HG03558 (cell line): ENCODE data around the gene PDE4D.
"Not testable (repeated sequence)": the region's sequence is repeated elsewhere in the genome, so short reads cannot be mapped to it uniquely, and the experiment has no call there.

Source experiments
- ATAC-seq: cut with Tn5 transposase; IDR thresholded peaks from one replicate; pipeline ENCODE4 v1.9.1; 2021; ENCODE audit warnings: moderate number of reproducible peaks; ENCODE audit not compliant: unreplicated experiment; ENCODE audit errors: extremely low read depth

PDE4D gene

DNA sequence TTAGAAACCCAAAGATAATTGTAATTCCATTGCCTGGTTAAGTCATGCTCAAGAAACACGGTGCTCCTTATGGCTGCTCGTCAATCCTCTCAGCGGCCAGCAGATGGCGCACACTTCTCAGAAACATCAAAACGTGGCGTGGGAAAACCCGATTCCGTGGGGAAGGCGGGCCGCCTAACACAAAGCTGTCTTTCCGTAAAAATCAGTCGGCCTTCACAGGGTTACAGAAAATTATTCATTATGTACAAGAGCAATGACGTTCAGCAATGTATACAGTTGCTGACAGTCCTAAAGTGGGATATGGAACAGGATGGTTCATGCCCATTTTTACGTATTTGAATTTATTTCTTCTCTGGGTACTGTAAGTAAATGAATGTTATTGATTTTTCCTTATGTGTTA lies 83.5 kb downstream of the PDE4D start:
- peak; percentile 44 for ATAC-seq

DNA sequence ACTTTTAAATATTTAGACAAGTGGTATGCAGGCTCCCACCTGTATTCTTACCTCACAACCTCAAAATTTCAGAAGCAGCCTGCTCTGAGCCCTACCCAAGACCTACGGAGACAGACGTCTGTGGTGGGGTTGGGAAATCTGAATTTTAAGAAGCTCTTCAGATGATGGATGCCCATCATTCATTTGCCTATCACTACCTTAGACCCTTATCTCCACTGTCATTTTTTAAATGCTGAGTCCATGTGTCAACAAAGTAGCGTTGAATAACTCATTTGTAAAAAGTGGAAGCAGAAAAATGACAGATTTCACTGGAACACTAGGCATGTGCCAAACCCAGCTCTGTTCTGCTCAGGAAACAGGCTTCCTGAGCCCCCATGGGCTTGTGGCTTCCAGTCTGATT lies 85.7 kb downstream of the PDE4D start:
- ATAC-seq, result no peak

DNA sequence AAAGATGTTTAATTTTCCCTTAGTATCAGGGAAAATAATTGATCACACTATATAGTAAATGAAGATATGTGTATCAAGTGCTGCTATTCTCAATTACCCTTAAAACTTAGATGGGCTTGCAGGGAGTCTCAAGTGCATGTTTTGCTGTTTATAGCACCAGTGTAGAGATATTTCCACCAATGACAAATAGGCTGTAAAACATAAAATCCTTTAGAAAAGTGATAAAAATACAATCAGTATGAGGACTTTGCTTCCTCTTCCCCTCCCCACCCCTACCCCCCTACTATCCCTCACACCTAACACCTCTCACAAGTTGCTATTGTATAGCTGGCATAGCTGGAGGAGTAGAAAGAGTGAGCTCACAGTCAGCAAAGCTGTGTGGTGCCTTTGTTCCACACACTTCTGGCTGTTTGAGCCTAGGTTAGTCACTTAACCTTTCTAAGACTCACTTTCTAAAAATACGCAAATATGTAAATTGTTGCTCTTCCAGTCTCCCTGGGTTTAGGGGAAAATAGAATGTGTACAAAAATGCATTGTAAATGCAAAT lies 93.1 kb downstream of the PDE4D start:
- no peak for ATAC-seq

DNA sequence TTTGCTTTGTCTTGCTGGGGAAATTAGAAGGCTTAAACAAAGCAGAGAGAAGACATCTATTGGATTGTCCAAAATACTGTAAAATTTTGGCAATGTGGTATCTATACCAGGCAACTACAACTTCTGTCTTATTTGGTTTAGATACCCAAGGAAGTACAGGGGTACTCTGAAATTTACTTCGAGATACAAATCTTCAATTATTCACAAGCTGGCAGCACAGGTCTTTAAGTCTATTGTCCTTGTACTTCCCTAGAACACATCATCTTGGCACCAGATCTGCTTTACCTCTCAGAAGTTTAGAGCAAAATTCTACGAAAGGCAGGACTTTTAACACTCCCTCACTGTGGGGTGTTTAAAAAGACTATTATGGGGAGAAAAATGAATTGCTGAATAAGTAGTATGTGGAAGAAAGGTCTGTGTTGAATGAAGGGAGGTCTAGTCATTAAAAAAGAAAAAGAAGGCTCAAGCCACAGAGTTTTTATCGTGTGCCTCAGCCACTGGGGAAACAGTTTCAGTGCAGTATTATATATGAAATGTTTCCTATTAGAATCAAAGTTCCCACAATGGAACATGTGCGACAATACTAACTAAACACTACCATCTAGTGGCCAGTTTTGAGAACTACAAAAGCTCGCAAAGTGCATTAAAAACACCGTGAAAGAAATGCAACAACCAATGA lies 93.7 kb downstream of the PDE4D start:
- peak; percentile 40 for ATAC-seq

DNA sequence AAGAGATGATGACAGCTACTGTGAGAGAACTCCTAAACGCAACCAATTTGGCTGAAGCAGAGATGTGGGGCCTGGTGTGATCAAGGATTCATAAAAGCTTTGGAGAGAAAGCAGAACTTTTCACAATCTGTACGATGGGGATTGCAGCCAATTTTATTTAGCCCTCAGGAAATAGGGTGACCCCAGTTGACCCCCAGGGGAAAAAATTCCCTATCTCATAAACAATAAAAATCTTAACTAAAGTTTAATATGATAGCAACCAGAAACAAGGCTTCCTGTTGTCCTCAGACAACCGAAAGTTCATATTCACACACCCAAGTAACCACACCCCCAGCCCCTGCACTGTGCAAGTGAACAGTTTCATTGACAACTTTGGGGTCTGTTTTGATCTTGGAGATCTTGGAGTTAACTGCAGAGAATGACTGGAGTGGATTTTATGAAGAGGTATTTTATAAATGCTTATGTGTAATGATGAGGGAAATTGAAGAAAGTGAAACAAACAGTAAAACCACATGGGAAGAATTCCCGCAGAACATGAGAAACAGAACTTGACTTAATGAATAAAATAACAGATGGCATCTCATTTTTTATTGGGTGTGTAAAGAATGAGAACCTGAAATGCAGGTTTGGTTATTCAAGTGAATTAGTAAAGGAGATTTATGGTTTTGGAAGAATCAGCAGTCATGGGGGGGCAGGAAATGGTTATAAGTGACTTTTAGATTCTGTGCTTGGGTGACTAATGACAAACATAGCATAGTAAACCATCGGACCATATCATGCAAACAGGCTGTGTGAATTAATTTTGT lies 94.5 kb downstream of the PDE4D start:
- no peak for ATAC-seq

DNA sequence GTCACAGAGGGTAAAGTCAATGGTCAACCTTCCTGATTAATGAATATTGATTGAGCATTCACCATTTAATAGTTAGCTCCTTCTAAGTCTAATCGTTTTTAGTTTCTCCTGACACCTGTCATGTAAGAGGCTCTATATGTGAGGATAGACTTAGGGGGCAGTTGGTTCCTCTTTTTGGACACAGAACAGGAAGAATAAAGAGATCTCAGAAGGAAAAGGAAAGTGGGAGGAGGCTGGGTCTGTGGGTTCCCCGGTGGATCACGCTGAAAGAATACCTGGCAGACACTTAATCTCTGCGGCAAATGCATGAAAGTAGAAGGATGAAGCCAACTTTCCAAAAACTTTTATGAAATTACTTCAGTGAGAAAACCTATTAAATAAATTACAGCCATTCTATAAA lies 98.4 kb downstream of the PDE4D start:
- no peak for ATAC-seq

DNA sequence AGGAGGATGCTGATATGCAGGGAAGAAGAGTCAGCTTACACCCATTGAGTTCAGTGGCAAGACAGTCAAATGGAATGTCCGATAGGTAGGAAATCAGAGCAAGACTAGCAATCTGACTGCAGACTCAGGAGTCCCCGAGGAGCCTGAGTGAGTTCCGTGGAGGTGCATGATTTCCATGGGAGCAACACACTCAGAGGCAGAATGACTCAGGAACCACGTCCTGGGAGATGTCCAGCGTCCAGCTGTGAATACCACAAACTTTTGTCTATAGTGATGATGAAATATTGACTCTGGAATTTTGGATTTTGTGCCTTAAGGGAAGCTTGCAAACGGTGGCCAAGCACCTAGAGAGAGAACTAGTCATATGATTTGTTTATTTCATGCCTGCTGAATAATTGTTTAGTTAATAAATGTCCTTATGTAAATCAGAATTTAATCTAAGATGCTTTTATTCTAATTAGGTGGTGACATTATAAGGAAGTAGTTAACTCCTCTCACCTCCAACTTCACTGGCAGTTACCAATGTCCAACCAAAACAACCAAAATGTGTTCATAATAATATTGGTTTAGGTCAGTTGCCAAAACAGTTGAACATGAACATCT lies 100.4 kb downstream of the PDE4D start:
- no peak for ATAC-seq

DNA sequence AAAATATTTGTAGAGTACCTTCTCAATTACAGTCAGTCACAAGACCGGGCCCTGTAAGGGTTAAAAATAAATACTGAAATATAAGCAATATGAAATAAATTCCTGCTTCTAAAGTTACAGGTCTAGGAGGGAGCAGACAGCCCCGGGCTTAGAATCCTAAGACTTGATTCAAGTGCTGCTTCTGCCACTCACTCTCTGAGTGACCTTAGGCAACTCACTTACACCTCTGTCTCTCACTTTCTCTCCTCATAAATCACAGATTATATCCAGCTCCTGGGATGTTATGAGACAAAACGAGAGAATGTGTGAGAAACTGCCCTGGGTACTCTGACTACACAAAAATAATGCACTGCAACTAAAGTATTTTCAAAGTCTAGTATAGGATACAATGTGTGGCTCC lies 101.9 kb downstream of the PDE4D start:
- no peak for ATAC-seq

DNA sequence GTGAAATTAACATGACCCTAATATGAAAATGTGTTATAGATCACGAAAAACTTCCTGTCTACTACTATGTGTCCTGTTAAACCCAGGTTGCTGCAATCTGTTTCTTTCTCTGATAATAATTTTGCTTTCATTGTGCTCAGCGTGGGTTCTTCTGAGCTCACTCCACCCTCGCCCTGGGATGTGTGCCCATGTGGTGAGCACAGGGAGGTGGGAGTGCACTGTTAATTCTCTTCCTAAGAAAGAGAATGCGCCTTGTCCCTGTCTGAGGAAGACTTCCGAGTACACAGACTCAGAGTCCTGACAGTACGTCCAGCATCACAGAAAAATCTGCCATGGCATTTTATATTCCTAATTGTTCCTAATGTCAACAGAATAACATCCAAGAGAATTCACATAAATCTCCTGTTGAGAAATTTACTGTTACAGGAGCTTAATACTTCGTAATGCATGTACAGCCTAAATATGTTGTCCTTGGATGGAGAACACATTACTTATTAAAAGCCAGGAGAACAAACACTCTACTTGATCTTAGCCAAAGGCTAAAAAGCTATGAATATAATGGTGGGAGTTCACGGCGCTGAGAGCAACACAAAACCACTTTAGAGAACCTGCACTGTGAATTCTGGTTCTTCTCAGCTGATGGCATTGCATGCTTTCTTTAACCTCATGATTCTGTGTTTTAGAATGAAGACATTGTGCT lies 102.6 kb downstream of the PDE4D start:
- ATAC-seq, result no peak

DNA sequence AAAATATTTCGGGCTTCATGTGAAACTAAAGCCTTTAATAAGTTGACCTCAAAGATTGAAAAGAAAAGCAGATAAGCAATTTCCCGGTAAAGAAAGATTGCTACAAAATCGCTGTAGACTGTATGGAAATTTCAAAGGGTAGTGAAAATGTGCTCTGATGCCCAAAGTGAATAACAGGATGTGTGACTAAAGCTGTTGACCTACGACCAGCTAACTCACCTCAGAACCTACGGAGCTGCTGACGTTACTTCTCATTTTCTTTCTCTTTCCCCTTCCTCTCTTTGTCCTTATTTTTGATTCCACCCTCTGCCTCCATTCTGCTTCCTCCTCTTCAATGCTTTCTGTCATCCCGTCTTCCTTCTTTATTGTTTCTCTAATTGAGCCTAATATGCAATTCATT lies 103.2 kb downstream of the PDE4D start:
- no peak for ATAC-seq

DNA sequence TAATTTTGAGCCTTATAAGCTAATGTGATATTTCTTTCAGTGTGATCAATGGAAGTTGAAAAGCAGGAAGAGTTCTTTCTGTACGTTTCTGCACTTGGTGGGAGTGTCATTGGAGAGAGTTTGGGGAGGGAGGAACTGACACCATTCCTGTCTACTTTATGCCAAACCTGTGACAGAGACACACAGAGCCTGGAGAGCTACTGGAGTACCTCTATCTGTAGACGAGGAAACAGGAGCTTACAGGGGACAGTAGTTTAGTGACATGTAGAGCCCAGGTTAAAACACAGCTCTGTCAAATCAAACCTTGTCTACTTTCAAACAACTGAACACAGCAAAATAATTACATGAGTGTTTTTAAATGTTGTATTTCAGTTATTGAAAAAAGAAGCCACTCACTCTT lies 103.6 kb downstream of the PDE4D start:
- ATAC-seq, result no peak

DNA sequence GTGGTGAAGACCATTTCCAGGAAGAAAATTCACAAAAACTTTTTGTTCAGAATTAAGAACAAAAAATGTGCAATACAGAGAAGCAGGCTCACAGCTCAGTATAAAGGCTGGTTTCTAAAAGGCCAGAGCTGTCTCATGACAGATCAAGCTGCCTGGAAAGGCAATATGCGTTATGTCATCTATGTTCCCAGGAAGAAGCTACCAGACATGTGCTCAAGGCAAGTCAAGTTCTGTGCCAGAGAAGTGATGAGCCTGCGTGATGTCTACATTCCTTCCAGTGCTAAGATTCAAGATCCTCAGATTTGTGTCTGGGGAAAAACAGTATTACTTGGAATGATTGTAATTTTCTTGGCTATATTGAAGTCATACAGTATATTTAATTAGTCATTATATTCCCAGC lies 104.3 kb downstream of the PDE4D start:
- no peak for ATAC-seq

DNA sequence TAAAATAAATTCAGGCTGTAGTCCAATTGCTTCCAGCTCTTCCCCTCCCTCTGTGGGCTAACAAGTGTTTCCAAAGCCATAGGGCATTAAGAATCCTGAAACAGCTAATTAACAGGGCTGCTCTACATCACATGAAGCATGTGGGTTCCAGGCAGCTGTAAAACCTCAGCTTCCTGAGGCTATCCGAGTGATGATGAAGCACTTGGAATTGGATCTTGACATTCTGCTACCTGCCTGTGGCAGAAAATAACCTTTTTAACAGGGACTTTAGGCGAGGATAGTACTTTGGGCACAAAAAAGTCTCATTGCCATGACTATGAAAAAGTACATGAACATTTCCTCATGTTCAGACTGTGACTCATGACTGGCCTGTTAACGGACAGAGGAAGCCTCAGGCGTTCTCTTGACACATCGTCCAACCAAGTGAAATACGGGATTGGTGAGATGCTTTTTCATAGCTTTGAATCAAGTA lies 107.2 kb downstream of the PDE4D start:
- no peak for ATAC-seq

DNA sequence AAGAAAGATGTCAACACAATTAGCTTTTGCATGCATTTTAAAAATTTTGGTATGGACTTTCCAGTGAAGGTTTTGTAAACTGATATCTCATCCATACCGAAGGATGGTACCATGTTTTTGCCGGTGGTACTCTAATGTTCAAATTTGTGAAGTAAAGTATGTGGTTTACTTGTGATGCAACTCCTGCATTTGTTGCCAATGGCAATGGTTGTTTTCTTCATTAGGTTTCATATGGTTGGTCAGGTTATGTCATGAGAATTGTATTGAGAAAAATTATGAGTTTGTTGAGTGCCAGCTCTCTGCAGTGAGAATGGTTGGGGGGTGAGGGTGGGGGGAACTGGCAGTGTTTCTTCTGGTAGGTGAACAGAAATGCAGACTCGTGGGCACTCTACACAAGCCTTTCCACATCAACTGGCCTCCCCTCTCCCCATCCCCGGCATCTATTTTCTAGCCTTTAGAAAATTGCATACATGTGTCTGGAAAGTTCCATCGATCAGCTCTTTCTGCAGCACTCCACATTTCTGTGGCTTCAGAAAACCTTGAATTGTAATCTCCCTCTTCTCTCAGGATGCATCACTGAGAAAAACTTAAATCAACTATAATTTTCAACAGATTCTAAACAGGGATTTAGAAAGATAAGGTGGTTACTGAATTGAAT lies 107.7 kb downstream of the PDE4D start:
- ATAC-seq, result no peak

DNA sequence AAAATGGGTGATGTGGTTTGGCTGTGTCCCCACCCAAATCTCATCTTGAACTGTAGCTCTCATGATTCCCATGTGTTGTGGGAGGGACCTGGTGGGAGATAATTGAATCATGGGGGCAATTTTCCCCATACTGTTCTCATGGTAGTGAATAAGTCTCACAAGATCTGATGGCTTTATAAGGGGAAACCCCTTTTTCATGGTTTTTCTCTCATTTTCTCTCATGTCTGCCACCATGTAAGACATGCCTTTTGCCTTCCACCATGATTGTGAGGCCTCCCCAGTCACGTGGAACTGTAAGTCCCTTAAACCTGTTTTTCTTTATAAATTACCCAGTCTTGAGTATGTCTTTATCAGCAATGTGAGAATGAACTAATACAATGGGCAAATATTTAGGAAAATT lies 108.8 kb downstream of the PDE4D start:
- ATAC-seq, result not testable (repeated sequence)

DNA sequence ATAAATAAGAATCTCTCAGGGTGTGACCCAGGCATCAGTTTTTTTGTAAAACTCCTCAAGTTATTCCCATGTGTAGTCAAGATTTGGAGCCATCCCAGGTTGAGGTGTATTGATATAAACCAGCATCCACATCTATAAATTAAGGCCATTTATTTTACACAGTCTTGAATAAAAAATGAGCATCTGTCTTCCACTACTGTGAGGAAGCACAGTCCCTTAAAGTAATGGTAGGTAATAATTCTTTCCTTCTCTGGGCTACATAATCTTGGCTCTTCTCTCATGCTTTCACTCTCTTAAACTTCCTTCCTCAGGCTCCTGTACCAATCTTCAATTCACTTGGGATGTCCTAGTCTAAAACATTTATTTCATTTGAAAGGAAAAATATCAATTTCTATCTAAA lies 110.3 kb downstream of the PDE4D start:
- ATAC-seq, result no peak

DNA sequence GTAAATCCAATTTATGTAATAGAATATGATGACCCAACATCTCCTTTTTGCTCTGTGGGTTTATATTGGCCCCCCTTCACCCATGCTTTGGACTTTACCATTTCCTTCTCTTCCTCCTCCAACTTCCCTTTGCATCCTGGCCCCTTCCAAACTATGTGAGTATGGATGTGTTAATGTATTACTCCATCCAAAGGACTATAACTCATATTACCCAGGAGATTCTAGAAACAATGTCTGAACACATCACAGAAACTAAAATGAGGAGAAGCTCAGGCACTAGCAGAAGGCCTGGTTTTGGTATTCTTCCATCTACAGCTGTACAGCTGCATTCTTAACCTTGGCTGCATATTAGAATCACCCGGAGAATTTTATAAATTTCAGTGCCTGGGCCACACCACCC lies 110.7 kb downstream of the PDE4D start:
- no peak for ATAC-seq

DNA sequence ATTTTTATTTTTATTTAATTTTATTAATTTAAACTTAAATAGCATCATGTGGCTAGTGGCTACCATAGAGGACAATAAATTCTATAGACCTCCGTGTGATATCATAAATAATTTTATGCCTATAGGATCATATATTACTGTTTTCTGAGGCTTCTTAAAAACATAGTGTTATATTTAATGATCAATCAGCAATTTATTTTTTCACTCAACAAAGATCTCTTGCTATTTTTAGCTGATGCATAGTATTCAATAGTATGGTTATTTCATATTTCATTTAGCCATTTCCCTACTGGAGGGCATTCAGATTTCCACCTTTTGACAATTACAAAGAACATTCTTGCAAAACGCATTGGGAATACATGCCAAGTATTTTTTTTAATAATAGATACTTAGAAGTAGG lies 114.1 kb downstream of the PDE4D start:
- no peak for ATAC-seq

DNA sequence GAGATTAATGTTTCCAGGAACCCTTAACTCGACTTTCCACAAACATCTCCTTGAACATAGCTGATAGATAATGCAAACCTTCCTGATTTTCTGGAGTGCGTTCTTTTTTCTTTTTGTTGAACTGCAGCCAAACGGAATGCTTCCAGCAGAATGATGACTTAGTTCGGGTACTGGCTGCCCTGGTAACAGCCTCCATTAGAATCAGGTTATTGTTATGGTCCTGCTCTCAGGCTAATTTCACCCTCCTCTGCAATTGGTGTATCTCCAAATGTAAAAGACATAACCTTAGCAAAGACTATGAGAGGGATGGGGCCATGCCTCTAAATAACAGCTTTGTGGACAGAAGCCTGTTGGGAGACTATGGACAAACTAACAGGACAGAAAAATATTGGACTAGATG lies 116.5 kb downstream of the PDE4D start:
- no peak for ATAC-seq

DNA sequence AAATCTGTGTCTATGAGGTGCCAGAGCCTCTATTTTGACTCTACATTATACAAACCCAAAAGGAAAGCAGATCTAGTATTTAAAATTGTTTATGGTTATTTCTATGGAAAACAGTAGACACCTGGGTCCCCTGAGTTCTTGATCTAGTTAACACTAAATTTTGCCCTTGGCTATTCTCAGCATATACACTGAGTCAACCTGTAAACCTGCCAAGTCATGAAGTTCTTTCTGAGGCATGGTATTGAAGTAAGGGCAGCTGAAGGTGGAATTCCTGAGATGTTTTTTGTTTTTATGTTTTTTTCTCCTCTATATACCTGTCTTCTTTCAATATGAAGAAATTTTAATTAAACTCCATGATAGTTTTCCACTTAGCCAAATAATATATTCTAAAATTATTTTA lies 120.2 kb downstream of the PDE4D start:
- ATAC-seq, result no peak
